Measurements from ENCODE around the gene SBK2. TPM values are rescaled to one million over a fixed set of nuclear protein-coding genes. Genes with fewer than 3 reads are reported as not detected.
"Not testable (repeated sequence)": the region's sequence is repeated elsewhere in the genome, so short reads cannot be mapped to it uniquely, and the experiment has no call there.

SBK2 gene
- total RNA-seq, 4 donors from 2014 or later: 1.5 to 3.0 (median 1.6) TPM; not detected in 1

GRCh38 chr19:55500368-55500952, 36.5 kb downstream of the SBK2 start:
- H3K4me3 ChIP-seq: no peak overlapping the region
- no peaks in the 10 kb centered on the region for H3K36me3 ChIP-seq
- intact Hi-C loops (cut with DNase I; ENCODE audit: low total_unique reads) (no loop called here), in situ Hi-C loops (cut with MboI; ENCODE audit: low sequenced_read_pairs in 4 of 4) (loop anchor here in 1 of 4 donors (10.0 kb wide), 1 partner anchor 356 kb away; the partner anchor contains the start of gene TNNT1)
- no peak overlapping the region for H3K27ac ChIP-seq
- ATAC-seq (no peak), DNase-seq (no peak)
- peaks cover 0 to 12% (median 9%) of the 10 kb centered on the region in 3 donors for H3K27me3 ChIP-seq
- TF ChIP-seq POLR2A (IDR thresholded peaks at IDR 0.05) (no peak), CTCF (IDR thresholded peaks at IDR 0.05 in 4 of 5, conservative IDR thresholded peaks at IDR 0.05 in 1 of 5) (no peak)
- no peaks in the 10 kb centered on the region for H3K9me3 ChIP-seq
- no peaks in the 10 kb centered on the region for H3K4me1 ChIP-seq

- H3K36me3 ChIP-seq: no peaks in the 10 kb centered on the region
- DNase-seq (no peak), ATAC-seq (no peak)
- no peaks in the 10 kb centered on the region for H3K27me3 ChIP-seq
- in situ Hi-C loops (cut with MboI; ENCODE audit: low sequenced_read_pairs in 4 of 4) (no loop called here), intact Hi-C loops (cut with DNase I; ENCODE audit: low total_unique reads) (no loop called here)
- TF ChIP-seq CTCF (IDR thresholded peaks at IDR 0.05 in 4 of 5, conservative IDR thresholded peaks at IDR 0.05 in 1 of 5) (no peak), POLR2A (IDR thresholded peaks at IDR 0.05) (no peak)
- H3K4me1 ChIP-seq: no peaks in the 10 kb centered on the region
- no peak overlapping the region for H3K27ac ChIP-seq
- H3K9me3 ChIP-seq: no peaks in the 10 kb centered on the region
- no peak overlapping the region for H3K4me3 ChIP-seq
These were observed 38.6 kb downstream of the SBK2 start for GRCh38 chr19:55498246-55498840.

- Histone ChIP-seq H3K36me3 (no peaks in the 10 kb centered on the region), H3K27me3 (no peaks in the 10 kb centered on the region), H3K9me3 (no peaks in the 10 kb centered on the region), H3K4me3 (no peak overlapping the region), H3K27ac (no peak overlapping the region), H3K4me1 (no peaks in the 10 kb centered on the region)
- in situ Hi-C loops (cut with MboI; ENCODE audit: low sequenced_read_pairs in 4 of 4) (no loop called here), intact Hi-C loops (cut with DNase I; ENCODE audit: low total_unique reads) (no loop called here)
- no peak for TF ChIP-seq CTCF (IDR thresholded peaks at IDR 0.05 in 4 of 5, conservative IDR thresholded peaks at IDR 0.05 in 1 of 5)
- DNase-seq (no peak), ATAC-seq (no peak)
These were observed 39.2 kb downstream of the SBK2 start for GRCh38 chr19:55497763-55498162.

- ATAC-seq; H3K27me3 ChIP-seq; H3K9me3 ChIP-seq; intact Hi-C loops (cut with DNase I; ENCODE audit: low total_unique reads); H3K4me3 ChIP-seq; in situ Hi-C loops (cut with MboI; ENCODE audit: low sequenced_read_pairs in 4 of 4); H3K27ac ChIP-seq; DNase-seq; H3K4me1 ChIP-seq; H3K36me3 ChIP-seq: not testable (repeated sequence)
These were observed 40.1 kb downstream of the SBK2 start for GRCh38 chr19:55496820-55497219.

- H3K9me3 ChIP-seq: no peaks in the 10 kb centered on the region
- intact Hi-C loops (cut with DNase I; ENCODE audit: low total_unique reads): no loop called here
- no peaks in the 10 kb centered on the region for H3K36me3 ChIP-seq
- DNase-seq (no peak), ATAC-seq (no peak)
- no peaks in the 10 kb centered on the region for H3K27me3 ChIP-seq
- no peaks in the 10 kb centered on the region for H3K4me1 ChIP-seq
- TF ChIP-seq CTCF (IDR thresholded peaks at IDR 0.05 in 4 of 5, conservative IDR thresholded peaks at IDR 0.05 in 1 of 5) (no peak), POLR2A (IDR thresholded peaks at IDR 0.05) (no peak)
- in situ Hi-C loops (cut with MboI; ENCODE audit: low sequenced_read_pairs in 4 of 4): no loop called here
- H3K27ac ChIP-seq: no peak overlapping the region
- no peak overlapping the region for H3K4me3 ChIP-seq
These were observed 41.1 kb downstream of the SBK2 start for GRCh38 chr19:55495646-55496349.

All from gastrocnemius medialis (tissue), 4 donors.